ENCODE data around the gene MIB1. TPM values are rescaled to one million over a fixed set of nuclear protein-coding genes. Genes with fewer than 3 reads are reported as not detected.

MIB1 gene
- total RNA-seq, 1 experiment from 2014 or later, result 66.3 TPM

DNA sequence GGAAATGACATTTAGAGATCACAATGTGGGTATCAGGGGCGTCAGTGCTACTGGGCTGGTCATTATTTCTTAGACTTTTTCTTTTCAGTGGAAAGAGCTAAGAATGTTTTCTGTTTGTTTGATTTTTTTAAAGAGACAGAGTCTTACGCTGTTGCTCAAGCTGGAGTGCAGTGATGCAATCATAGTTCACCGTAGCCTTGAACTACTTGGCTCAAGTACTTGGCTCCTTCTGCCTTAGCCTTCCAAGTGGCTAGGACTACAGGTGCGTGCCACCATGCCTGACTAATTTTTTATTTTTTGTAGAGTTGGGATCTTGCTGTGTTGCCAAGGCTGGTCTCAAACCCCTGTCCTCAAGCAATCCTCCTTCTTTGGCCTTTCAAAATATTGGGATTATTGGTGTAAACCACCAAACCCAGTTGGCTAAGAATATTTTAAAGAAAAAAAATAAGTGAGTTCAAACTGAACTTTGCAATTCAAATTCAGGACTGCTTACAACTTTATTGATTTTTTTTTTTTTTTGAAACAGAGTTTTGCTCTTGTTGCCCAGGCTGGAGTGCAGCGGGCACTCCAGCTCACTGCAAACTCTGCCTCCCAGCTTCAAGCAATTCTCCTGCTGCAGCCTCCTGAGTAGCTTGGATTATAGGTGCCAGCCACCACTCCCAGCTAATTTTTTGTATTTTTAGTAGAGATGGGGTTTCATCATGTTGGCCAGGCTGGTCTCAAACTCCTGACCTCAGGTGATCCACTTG is 154.2 kb downstream of the MIB1 start:
- BruUV-seq (replicated peaks), result no TSS peak
- Histone ChIP-seq H3K27me3 (ENCODE audit: control insufficient read depth, insufficient read depth, low read length) (no peaks in the 10 kb centered on the region), H3K27ac (ENCODE audit: low read length) (no peak overlapping the region), H3K36me3 (ENCODE audit: control insufficient read depth, insufficient read depth, low read length) (no peaks in the 10 kb centered on the region), H3K4me3 (ENCODE audit: low read depth in 2 of 2, low read length in 2 of 2) (no peak overlapping the region), H3K4me1 (ENCODE audit: control insufficient read depth, insufficient read depth, low read length) (no peaks in the 10 kb centered on the region), H3K9me3 (ENCODE audit: control insufficient read depth, insufficient read depth, low read depth, low read length) (no peaks in the 10 kb centered on the region)
- in situ Hi-C loops (cut with HindIII; ENCODE audit: low pct_unique_long_range_greater_than_20kb, low sequenced_read_pairs) (no loop called here), intact Hi-C loops (cut with micrococcal nuclease; ENCODE audit: unreplicated experiment) (no loop called here)
- POLR2A ChIA-PET, result no interaction called here
- TF ChIP-seq TCF7L2 (IDR thresholded peaks at IDR 0.05; ENCODE audit: low read depth, low read length) (no peak), POLR2AphosphoS5 (IDR thresholded peaks at IDR 0.05; ENCODE audit: low read depth, low read length) (no peak), SIN3A (IDR thresholded peaks at IDR 0.05; ENCODE audit: borderline replicate concordance, insufficient read depth, low read depth, low read length) (no peak)
- TF ChIP-seq, protein P1, sequence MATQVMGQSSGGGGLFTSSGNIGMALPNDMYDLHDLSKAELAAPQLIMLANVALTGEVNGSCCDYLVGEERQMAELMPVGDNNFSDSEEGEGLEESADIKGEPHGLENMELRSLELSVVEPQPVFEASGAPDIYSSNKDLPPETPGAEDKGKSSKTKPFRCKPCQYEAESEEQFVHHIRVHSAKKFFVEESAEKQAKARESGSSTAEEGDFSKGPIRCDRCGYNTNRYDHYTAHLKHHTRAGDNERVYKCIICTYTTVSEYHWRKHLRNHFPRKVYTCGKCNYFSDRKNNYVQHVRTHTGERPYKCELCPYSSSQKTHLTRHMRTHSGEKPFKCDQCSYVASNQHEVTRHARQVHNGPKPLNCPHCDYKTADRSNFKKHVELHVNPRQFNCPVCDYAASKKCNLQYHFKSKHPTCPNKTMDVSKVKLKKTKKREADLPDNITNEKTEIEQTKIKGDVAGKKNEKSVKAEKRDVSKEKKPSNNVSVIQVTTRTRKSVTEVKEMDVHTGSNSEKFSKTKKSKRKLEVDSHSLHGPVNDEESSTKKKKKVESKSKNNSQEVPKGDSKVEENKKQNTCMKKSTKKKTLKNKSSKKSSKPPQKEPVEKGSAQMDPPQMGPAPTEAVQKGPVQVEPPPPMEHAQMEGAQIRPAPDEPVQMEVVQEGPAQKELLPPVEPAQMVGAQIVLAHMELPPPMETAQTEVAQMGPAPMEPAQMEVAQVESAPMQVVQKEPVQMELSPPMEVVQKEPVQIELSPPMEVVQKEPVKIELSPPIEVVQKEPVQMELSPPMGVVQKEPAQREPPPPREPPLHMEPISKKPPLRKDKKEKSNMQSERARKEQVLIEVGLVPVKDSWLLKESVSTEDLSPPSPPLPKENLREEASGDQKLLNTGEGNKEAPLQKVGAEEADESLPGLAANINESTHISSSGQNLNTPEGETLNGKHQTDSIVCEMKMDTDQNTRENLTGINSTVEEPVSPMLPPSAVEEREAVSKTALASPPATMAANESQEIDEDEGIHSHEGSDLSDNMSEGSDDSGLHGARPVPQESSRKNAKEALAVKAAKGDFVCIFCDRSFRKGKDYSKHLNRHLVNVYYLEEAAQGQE (IDR thresholded peaks at IDR 0.05; ENCODE audit: insufficient read depth in 1 of 2, low read depth in 2 of 2, low read length in 1 of 2), result no peak
- TF ChIP-seq, protein P2, sequence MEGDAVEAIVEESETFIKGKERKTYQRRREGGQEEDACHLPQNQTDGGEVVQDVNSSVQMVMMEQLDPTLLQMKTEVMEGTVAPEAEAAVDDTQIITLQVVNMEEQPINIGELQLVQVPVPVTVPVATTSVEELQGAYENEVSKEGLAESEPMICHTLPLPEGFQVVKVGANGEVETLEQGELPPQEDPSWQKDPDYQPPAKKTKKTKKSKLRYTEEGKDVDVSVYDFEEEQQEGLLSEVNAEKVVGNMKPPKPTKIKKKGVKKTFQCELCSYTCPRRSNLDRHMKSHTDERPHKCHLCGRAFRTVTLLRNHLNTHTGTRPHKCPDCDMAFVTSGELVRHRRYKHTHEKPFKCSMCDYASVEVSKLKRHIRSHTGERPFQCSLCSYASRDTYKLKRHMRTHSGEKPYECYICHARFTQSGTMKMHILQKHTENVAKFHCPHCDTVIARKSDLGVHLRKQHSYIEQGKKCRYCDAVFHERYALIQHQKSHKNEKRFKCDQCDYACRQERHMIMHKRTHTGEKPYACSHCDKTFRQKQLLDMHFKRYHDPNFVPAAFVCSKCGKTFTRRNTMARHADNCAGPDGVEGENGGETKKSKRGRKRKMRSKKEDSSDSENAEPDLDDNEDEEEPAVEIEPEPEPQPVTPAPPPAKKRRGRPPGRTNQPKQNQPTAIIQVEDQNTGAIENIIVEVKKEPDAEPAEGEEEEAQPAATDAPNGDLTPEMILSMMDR (IDR thresholded peaks at IDR 0.05), result no peak
- ATAC-seq, result no peak
- CTCF ChIA-PET, result no interaction called here
- DNase-seq (ENCODE audit: low read depth, low spot score), result no peak

DNA sequence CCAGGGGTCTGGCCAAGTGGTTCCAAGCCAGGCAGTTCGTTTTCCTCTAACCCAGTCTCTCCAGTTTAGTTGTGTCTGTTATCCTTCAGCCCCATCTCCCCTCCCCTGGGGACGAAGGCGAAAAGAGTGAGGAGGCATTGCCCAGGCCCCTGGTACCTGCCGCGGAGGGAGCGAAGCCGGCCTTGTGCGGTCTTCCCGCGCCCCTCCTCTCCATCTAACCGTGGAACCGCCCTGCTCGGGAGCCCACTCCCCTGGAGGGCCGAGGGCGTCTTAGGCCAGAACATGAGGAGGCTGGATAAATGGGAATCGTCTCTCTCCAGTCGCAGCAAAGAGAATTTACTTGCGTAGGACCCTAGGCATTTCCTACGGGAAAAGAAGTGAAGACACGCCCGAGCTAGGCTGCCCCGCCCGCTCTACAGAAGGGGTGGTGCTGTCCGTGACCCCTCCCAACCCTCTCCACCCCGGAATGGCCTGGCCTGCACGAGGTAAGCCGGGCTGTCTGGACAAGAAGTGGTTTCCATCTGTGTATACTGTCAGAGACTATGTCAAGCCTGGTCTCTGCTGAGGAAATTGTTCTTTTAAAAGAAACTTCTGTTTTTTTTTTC is 156.2 kb downstream of the MIB1 start:
- Histone ChIP-seq H3K4me3 (ENCODE audit: low read depth in 2 of 2, low read length in 2 of 2) (no peak overlapping the region), H3K27me3 (ENCODE audit: control insufficient read depth, insufficient read depth, low read length) (no peaks in the 10 kb centered on the region), H3K27ac (ENCODE audit: low read length) (no peak overlapping the region), H3K4me1 (ENCODE audit: control insufficient read depth, insufficient read depth, low read length) (no peaks in the 10 kb centered on the region), H3K36me3 (ENCODE audit: control insufficient read depth, insufficient read depth, low read length) (no peaks in the 10 kb centered on the region), H3K9me3 (ENCODE audit: control insufficient read depth, insufficient read depth, low read depth, low read length) (no peaks in the 10 kb centered on the region)
- intact Hi-C loops (cut with micrococcal nuclease; ENCODE audit: unreplicated experiment), result no loop called here
- ChIA-PET CTCF (no interaction called here), POLR2A (no interaction called here)
- TF ChIP-seq POLR2AphosphoS5 (IDR thresholded peaks at IDR 0.05; ENCODE audit: low read depth, low read length) (no peak), TCF7L2 (IDR thresholded peaks at IDR 0.05; ENCODE audit: low read depth, low read length) (no peak), SIN3A (IDR thresholded peaks at IDR 0.05; ENCODE audit: borderline replicate concordance, insufficient read depth, low read depth, low read length) (no peak)
- TF ChIP-seq, protein P2 (IDR thresholded peaks at IDR 0.05), result no peak
- TF ChIP-seq, protein P1 (IDR thresholded peaks at IDR 0.05; ENCODE audit: insufficient read depth in 1 of 2, low read depth in 2 of 2, low read length in 1 of 2), result no peak
- no peak for DNase-seq (ENCODE audit: low read depth, low spot score)
- ATAC-seq, result peak; percentile 55; the same call in 1 of the 2 replicates
- in situ Hi-C loops (cut with HindIII; ENCODE audit: low pct_unique_long_range_greater_than_20kb, low sequenced_read_pairs), result no loop called here
- BruUV-seq (replicated peaks), result no TSS peak
